HCT116 (cell line): ENCODE results near the gene TBR1. TPM values are rescaled to one million over a fixed set of nuclear protein-coding genes. Genes with fewer than 3 reads are reported as not detected.

Experiments
- ATAC-seq: fragments of 200-7000 bp; cut with Tn5 transposase; 2 replicates; pipeline ENCODE4 v1.9.1; 2020; ENCODE audit warnings: mild to moderate bottlenecking, moderate library complexity
- BruUV-seq: library from RNA; stranded (reverse); fragments of 400-500 nt; replicated peaks from 2 replicates; lab custom pipeline; 2021; lab: Mats Ljungman, UMichigan
- CTCF ChIA-PET: fragments of 300-600 bp; sonication (Branson Sonifier 250); formaldehyde crosslinking; loops from one replicate; lab custom pipeline; 2021; ENCODE audit warnings: antibody characterized with exemption; lab: Charles Lee
- POLR2A ChIA-PET: fragments of 300-600, 350-600 bp; sonication (Branson Sonifier 250); formaldehyde crosslinking; loops from one replicate; lab custom pipeline; 2021; ENCODE audit warnings: antibody characterized with exemption; lab: Charles Lee
- RAD21 ChIA-PET, 2 experiments: fragments of 300-600 bp; sonication (Branson Sonifier 250); formaldehyde crosslinking; loops; one replicate each; lab custom pipeline; 2023; ENCODE audit warnings: low total read pairs in 2 of 2; ENCODE audit not compliant: uncharacterized antibody in 2 of 2, unreplicated experiment in 2 of 2, low non-redundant PET in 1 of 2; lab: Charles Lee
- DNase-seq: peaks from one replicate; pipeline ENCODE4 v3.0.0-alpha.2; 2010; ENCODE audit warnings: low read depth, low spot score
- H2AFZ ChIP-seq: fragments of 200-600 bp; shearing (Covaris generic), sonication (generic); 2 replicates; pipeline ENCODE4 v1.6.1; 2017; ENCODE audit warnings: low read depth, mixed run types, mixed read lengths, antibody characterized with exemption, low read length; ENCODE audit not compliant: poor library complexity, severe bottlenecking
- H3K27ac ChIP-seq: 2 replicates; pipeline ENCODE4 v1.5.1; 2012; ENCODE audit warnings: low read depth, low read length
- H3K27me3 ChIP-seq: fragments of 200-600 bp; sonication (generic); 2 replicates; pipeline ENCODE4 v1.6.1; 2016; ENCODE audit warnings: mixed run types, low read length, mixed read lengths; ENCODE audit not compliant: insufficient read depth
- H3K36me3 ChIP-seq, 2 experiments: fragments of 200-500 bp in 1 of 2; fragments of 200-600 bp in 1 of 2; sonication (Bioruptor generic) in 1 of 2; sonication (generic) in 1 of 2; 2 replicates each; pipeline versions ENCODE4 v1.5.1 to v1.6.1; 2014 to 2016; ENCODE audit warnings: low read length in 2 of 2, inconsistent platforms in 1 of 2, mixed read lengths in 1 of 2, mixed run types in 1 of 2; ENCODE audit not compliant: insufficient read depth in 2 of 2, control insufficient read depth in 1 of 2
- H3K4me1 ChIP-seq, 2 experiments: fragments of 200-600 bp in 1 of 2; sonication (generic) in 1 of 2; 2 replicates each; pipeline versions ENCODE4 v1.5.1 to v1.6.1; 2012 to 2017; ENCODE audit warnings: low read length in 2 of 2, inconsistent platforms in 1 of 2, mild to moderate bottlenecking in 1 of 2, mixed read lengths in 1 of 2, mixed run types in 1 of 2, moderate library complexity in 1 of 2; ENCODE audit not compliant: insufficient read depth in 2 of 2, control insufficient read depth in 1 of 2
- H3K4me2 ChIP-seq: fragments of 200-600 bp; sonication (generic); 2 replicates; pipeline ENCODE4 v1.6.1; 2017; ENCODE audit warnings: mixed run types, low read length, mixed read lengths
- H3K4me3 ChIP-seq, 2 experiments: fragments of 200-600 bp in 1 of 2; sonication (generic) in 1 of 2; replicated peaks in 1 of 2; 2 replicates each; pipeline ENCODE4 v1.5.1; 2011 to 2016; ENCODE audit warnings: low read length in 2 of 2, control low read depth in 1 of 2, low read depth in 1 of 2, mild to moderate bottlenecking in 1 of 2, mixed read lengths in 1 of 2, mixed run types in 1 of 2
- H3K79me2 ChIP-seq: fragments of 200-600 bp; sonication (generic); 2 replicates; pipeline ENCODE4 v1.6.1; 2017; ENCODE audit warnings: mild to moderate bottlenecking, mixed run types, low read length, moderate library complexity, mixed read lengths; ENCODE audit not compliant: insufficient read depth
- H3K9ac ChIP-seq: fragments of 200-600 bp; sonication (generic); 2 replicates; pipeline ENCODE4 v1.6.1; 2016; ENCODE audit warnings: low read length, mixed read lengths
- H3K9me2 ChIP-seq: fragments of 200-600 bp; sonication (generic), shearing (Covaris generic); 2 replicates; pipeline ENCODE4 v1.6.1; 2017; ENCODE audit warnings: mixed run types, mild to moderate bottlenecking, moderate library complexity; ENCODE audit not compliant: insufficient read depth
- H3K9me3 ChIP-seq, 2 experiments: fragments of 200-500 bp in 1 of 2; fragments of 200-600 bp in 1 of 2; sonication (Bioruptor generic) in 1 of 2; sonication (generic) in 1 of 2; 2 replicates each; pipeline ENCODE4 v1.6.1; 2014 to 2017; ENCODE audit warnings: low read length in 2 of 2, mixed read lengths in 2 of 2, inconsistent platforms in 1 of 2, low read depth in 1 of 2, mild to moderate bottlenecking in 1 of 2, mixed run types in 1 of 2, moderate library complexity in 1 of 2; ENCODE audit not compliant: control insufficient read depth in 1 of 2, insufficient read depth in 1 of 2
- H4K20me1 ChIP-seq: fragments of 200-600 bp; sonication (generic), shearing (Covaris generic); 2 replicates; pipeline ENCODE4 v1.6.1; 2017; ENCODE audit warnings: mixed run types, mild to moderate bottlenecking, moderate library complexity; ENCODE audit not compliant: insufficient read depth
- CTCF ChIP-seq, 3 experiments: fragments of 200-600 bp in 1 of 3; sonication (generic) in 1 of 3; IDR thresholded peaks in 2 of 3; conservative IDR thresholded peaks in 1 of 3; 2 replicates each; pipeline ENCODE4 v1.5.1; 2012 to 2017; ENCODE audit warnings: low read depth in 2 of 3, low read length in 2 of 3, antibody characterized with exemption in 1 of 3, borderline replicate concordance in 1 of 3, control low read depth in 1 of 3, mild to moderate bottlenecking in 1 of 3, mixed read lengths in 1 of 3, mixed run types in 1 of 3, moderate library complexity in 1 of 3; ENCODE audit not compliant: insufficient read depth in 1 of 3
- EGR1 ChIP-seq: IDR thresholded peaks from 2 replicates; pipeline ENCODE4 v1.6.1; 2012; ENCODE audit warnings: low read depth
- EZH2phosphoT487 ChIP-seq: fragments of 200-600 bp; IDR thresholded peaks from 2 replicates; pipeline ENCODE4 v1.6.1; 2018; ENCODE audit warnings: antibody characterized with exemption, borderline replicate concordance
- FOSL1 ChIP-seq: IDR thresholded peaks from 2 replicates; pipeline ENCODE4 v1.6.1; 2012; ENCODE audit warnings: low read depth
- POLR2A ChIP-seq: IDR thresholded peaks from 2 replicates; pipeline ENCODE4 v1.7.0; 2011; ENCODE audit warnings: borderline replicate concordance; ENCODE audit not compliant: insufficient read depth, insufficient read length; ENCODE audit errors: extremely low read depth
- RAD21 ChIP-seq: IDR thresholded peaks from 2 replicates; pipeline ENCODE4 v1.6.1; 2012; ENCODE audit warnings: low read depth, mild to moderate bottlenecking
- SRF ChIP-seq: IDR thresholded peaks from 2 replicates; pipeline ENCODE4 v1.6.1; 2012; ENCODE audit warnings: low read depth
- TCF7L2 ChIP-seq: IDR thresholded peaks from 2 replicates; pipeline ENCODE4 v1.7.0; 2011; ENCODE audit warnings: borderline replicate concordance, inconsistent platforms; ENCODE audit not compliant: insufficient read depth, insufficient read length; ENCODE audit errors: extremely low read depth
- YY1 ChIP-seq: IDR thresholded peaks from 2 replicates; pipeline ENCODE4 v1.6.1; 2011; ENCODE audit warnings: low read length, low read depth, moderate library complexity, mild to moderate bottlenecking; ENCODE audit not compliant: insufficient replicate concordance; ENCODE audit errors: extremely low read depth
- intact Hi-C: fragments of 100-400 bp; cut with micrococcal nuclease; formaldehyde crosslinking; loops from 2 replicates; pipeline ENCODE4 v1.10.0; 2022
- total RNA-seq: library from RNA; stranded (reverse); gene quantifications from one replicate; pipeline ENCODE4 v1.2.1, GENCODE V29; 2021; ENCODE audit not compliant: unreplicated experiment

The TBR1 gene
- total RNA-seq, 1 experiment from 2014 or later, result 0.17 TPM

- H3K27me3 ChIP-seq, result no peaks in the 10 kb centered on the region
Observed at GRCh38 chr2:161424891-161425727, 9.0 kb downstream of the TBR1 start.

GRCh38 chr2:161425728-161426454 is 9.8 kb downstream of the TBR1 start:
- ChIA-PET POLR2A (no interaction called here), RAD21 (no interaction called here)

More at GRCh38 chr2:161424891-161425727, 9.0 kb downstream of the TBR1 start:
- no peak overlapping the region for H2AFZ ChIP-seq
- intact Hi-C loops, result no loop called here
- no peaks in the 10 kb centered on the region for H3K9me2 ChIP-seq
- H3K9me3 ChIP-seq, result no peaks in the 10 kb centered on the region
- DNase-seq, result no peak
- RAD21 ChIA-PET, result no interaction called here
- no peaks in the 10 kb centered on the region for H3K36me3 ChIP-seq
- no TSS peak for BruUV-seq
- no peak for TF ChIP-seq RAD21
- TF ChIP-seq, all 23 proteins: peak for 0
- Histone ChIP-seq H3K4me2 (no peak overlapping the region), H3K4me1 (no peaks in the 10 kb centered on the region), H3K79me2 (no peaks in the 10 kb centered on the region), H3K27ac (no peak overlapping the region), H3K4me3 (no peak overlapping the region), H4K20me1 (no peaks in the 10 kb centered on the region), H3K9ac (no peak overlapping the region)
- CTCF ChIA-PET, result no interaction called here
- ATAC-seq, result no peak
- POLR2A ChIA-PET, result no interaction called here

More at GRCh38 chr2:161425728-161426454, 9.8 kb downstream of the TBR1 start:
- intact Hi-C loops, result no loop called here
- DNase-seq (no peak), ATAC-seq (no peak)
- H3K4me3 ChIP-seq, result no peak overlapping the region
- H3K27ac ChIP-seq, result no peak overlapping the region
- no peaks in the 10 kb centered on the region for H3K36me3 ChIP-seq
- no peaks in the 10 kb centered on the region for H3K9me3 ChIP-seq
- no peaks in the 10 kb centered on the region for H3K4me1 ChIP-seq
- H3K27me3 ChIP-seq, result no peaks in the 10 kb centered on the region
- TF ChIP-seq EGR1 (no peak), TCF7L2 (no peak), YY1 (no peak), CTCF (IDR thresholded peaks at IDR 0.05 in 2 of 3, conservative IDR thresholded peaks at IDR 0.05 in 1 of 3; ENCODE audit: borderline replicate concordance in 1 of 3, insufficient read depth in 1 of 3, low read depth in 2 of 3, low read length in 2 of 3) (no peak), FOSL1 (no peak), SRF (no peak), EZH2phosphoT487 (no peak), POLR2A (no peak)
- no TSS peak for BruUV-seq
- H2AFZ ChIP-seq, result no peak overlapping the region
- no peaks in the 10 kb centered on the region for H3K9me2 ChIP-seq
- H3K9ac ChIP-seq, result no peak overlapping the region
- no peak overlapping the region for H3K4me2 ChIP-seq
- H3K79me2 ChIP-seq, result no peaks in the 10 kb centered on the region
- CTCF ChIA-PET, result no interaction called here
- H4K20me1 ChIP-seq, result no peaks in the 10 kb centered on the region
